PC-3 (cell line): ENCODE measurements around the gene KSR1. TPM values are rescaled to one million over a fixed set of nuclear protein-coding genes. Genes with fewer than 3 reads are reported as not detected.
"Not testable (repeated sequence)": the region's sequence is repeated elsewhere in the genome, so short reads cannot be mapped to it uniquely, and the experiment has no call there.

Experiments
- ATAC-seq: fragments of 200-7000 bp; cut with Tn5 transposase; 2 replicates; pipeline ENCODE4 v1.9.1; 2020; ENCODE audit warnings: mild to moderate bottlenecking, moderate library complexity
- BruUV-seq: library from RNA; stranded (reverse); fragments of 400-500 nt; replicated peaks from 2 replicates; lab custom pipeline; 2021; lab: Mats Ljungman, UMichigan
- CTCF ChIA-PET: fragments of 300-600 bp; sonication (Branson Sonifier 250); formaldehyde crosslinking; loops from one replicate; lab custom pipeline; 2022; ENCODE audit warnings: antibody characterized with exemption; lab: Charles Lee
- POLR2A ChIA-PET: fragments of 300-600 bp; sonication (Branson Sonifier 250); formaldehyde crosslinking; loops from one replicate; lab custom pipeline; 2022; ENCODE audit warnings: antibody characterized with exemption; ENCODE audit not compliant: unreplicated experiment; lab: Charles Lee
- DNase-seq: peaks from one replicate; pipeline ENCODE4 v3.0.0-alpha.2; 2015
- H2AFZ ChIP-seq: fragments of 300-600 bp; sonication (generic); 2 replicates; pipeline ENCODE4 v1.6.0; 2016; ENCODE audit warnings: antibody characterized with exemption, low read length
- H3F3A ChIP-seq: fragments of 300-600 bp; sonication (generic); one replicate; pipeline ENCODE4 v1.6.0; 2017; ENCODE audit warnings: antibody characterized with exemption, low read length, control low read depth, mild to moderate bottlenecking; ENCODE audit not compliant: unreplicated experiment
- H3K27ac ChIP-seq: fragments of 300-600 bp; sonication (generic); 2 replicates; pipeline ENCODE4 v1.5.1; 2016; ENCODE audit warnings: mild to moderate bottlenecking, low read length
- H3K27me3 ChIP-seq: fragments of 300-600 bp; sonication (generic); 2 replicates; pipeline ENCODE4 v1.6.1; 2016; ENCODE audit warnings: low read length, mixed read lengths
- H3K36me3 ChIP-seq: fragments of 300-600 bp; sonication (generic); 2 replicates; pipeline ENCODE4 v1.6.1; 2016; ENCODE audit warnings: low read depth, mixed run types, low read length, mixed read lengths
- H3K4me1 ChIP-seq: fragments of 300-600 bp; sonication (generic); 2 replicates; pipeline ENCODE4 v1.5.1; 2016; ENCODE audit warnings: low read length; ENCODE audit not compliant: insufficient read depth
- H3K4me2 ChIP-seq: fragments of 300-600 bp; sonication (generic); 2 replicates; pipeline ENCODE4 v1.6.0; 2016; ENCODE audit warnings: low read length
- H3K4me3 ChIP-seq: fragments of 300-600 bp; sonication (generic); 2 replicates; pipeline ENCODE4 v1.5.1; 2016; ENCODE audit warnings: mild to moderate bottlenecking, low read length, mixed read lengths
- H3K79me2 ChIP-seq: fragments of 300-600 bp; sonication (generic); 2 replicates; pipeline ENCODE4 v1.6.1; 2017; ENCODE audit warnings: low read length, mixed read lengths
- H3K9ac ChIP-seq: fragments of 300-600 bp; sonication (generic); 2 replicates; pipeline ENCODE4 v1.6.0; 2016; ENCODE audit warnings: mild to moderate bottlenecking, low read length
- H3K9me2 ChIP-seq: fragments of 300-600 bp; sonication (generic); replicated peaks from 2 replicates; pipeline ENCODE4 v1.6.1; 2016; ENCODE audit warnings: mixed run types, low read length, mixed read lengths
- H3K9me3 ChIP-seq: fragments of 300-600 bp; sonication (generic); 2 replicates; pipeline ENCODE4 v1.6.1; 2016; ENCODE audit warnings: low read length, mixed read lengths
- H4K20me1 ChIP-seq: fragments of 300-600 bp; sonication (generic); 2 replicates; pipeline ENCODE4 v1.6.1; 2016; ENCODE audit warnings: low read length, mixed read lengths
- EZH2 ChIP-seq: fragments of 300-600 bp; sonication (generic); IDR thresholded peaks from one replicate; pipeline ENCODE4 v1.6.1; 2017; ENCODE audit warnings: antibody characterized with exemption, mild to moderate bottlenecking, low read length; ENCODE audit not compliant: unreplicated experiment
- EZH2phosphoT487 ChIP-seq: fragments of 300-600 bp; sonication (generic); IDR thresholded peaks from 2 replicates; pipeline ENCODE4 v1.6.1; 2018; ENCODE audit warnings: mild to moderate bottlenecking, antibody characterized with exemption, low read length, borderline replicate concordance
- intact Hi-C: fragments of 100-400 bp; cut with micrococcal nuclease; formaldehyde crosslinking; loops from 2 replicates; pipeline ENCODE4 v1.9.0; 2023
- total RNA-seq: library from RNA; depleted of rRNA; stranded (reverse); fragments of >200 nt; gene quantifications from 2 replicates; pipeline ENCODE4 v1.2.3, GENCODE V29; 2014
- TF ChIP-seq, protein P1 (sequence below): fragments of 300-600 bp; sonication (generic); conservative IDR thresholded peaks from 2 replicates; pipeline ENCODE4 v1.5.1; 2017; ENCODE audit warnings: antibody characterized with exemption, low read depth, mild to moderate bottlenecking, low read length

Gene KSR1
- total RNA-seq, 1 experiment from 2014 or later: 1.0 TPM

DNA sequence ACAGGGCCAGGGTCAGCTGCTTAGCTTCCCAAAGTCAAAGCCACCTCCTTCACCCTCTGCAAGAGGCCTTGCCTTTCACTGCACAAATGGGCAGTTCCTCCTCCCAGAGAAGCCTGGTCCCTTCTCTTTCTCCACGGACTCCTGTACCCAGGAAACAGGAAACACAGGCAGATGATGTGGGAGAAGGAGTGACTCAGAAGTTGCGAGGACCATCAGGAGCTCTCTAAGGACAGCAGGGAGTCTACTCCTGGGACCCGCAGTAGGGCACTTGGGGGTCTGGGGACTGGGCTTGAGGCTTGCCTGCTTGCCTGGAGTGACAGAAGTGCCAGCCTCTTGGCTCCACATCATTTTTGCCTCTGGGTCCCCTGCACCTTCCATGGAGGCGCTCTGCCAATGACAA, 47.4 kb upstream of the KSR1 start:
- Histone ChIP-seq H3K4me1 (no peaks in the 10 kb centered on the region), H3K9me3 (no peaks in the 10 kb centered on the region), H3K4me2 (no peak overlapping the region), H3K9ac (no peak overlapping the region), H3K4me3 (no peak overlapping the region), H3K27me3 (no peaks in the 10 kb centered on the region; the same call in 1 of the 2 replicates), H3K79me2 (no peaks in the 10 kb centered on the region), H3K9me2 (no peaks in the 10 kb centered on the region), H3K27ac (no peak overlapping the region), H3F3A (no peaks in the 10 kb centered on the region), H2AFZ (no peak overlapping the region), H4K20me1 (no peaks in the 10 kb centered on the region), H3K36me3 (no peaks in the 10 kb centered on the region)
- intact Hi-C loops: no loop called here
- DNase-seq (no peak), ATAC-seq (no peak)
- no TSS peak for BruUV-seq
- CTCF ChIA-PET: no interaction called here
- TF ChIP-seq EZH2 (no peak), EZH2phosphoT487 (no peak)
- TF ChIP-seq, protein P1, sequence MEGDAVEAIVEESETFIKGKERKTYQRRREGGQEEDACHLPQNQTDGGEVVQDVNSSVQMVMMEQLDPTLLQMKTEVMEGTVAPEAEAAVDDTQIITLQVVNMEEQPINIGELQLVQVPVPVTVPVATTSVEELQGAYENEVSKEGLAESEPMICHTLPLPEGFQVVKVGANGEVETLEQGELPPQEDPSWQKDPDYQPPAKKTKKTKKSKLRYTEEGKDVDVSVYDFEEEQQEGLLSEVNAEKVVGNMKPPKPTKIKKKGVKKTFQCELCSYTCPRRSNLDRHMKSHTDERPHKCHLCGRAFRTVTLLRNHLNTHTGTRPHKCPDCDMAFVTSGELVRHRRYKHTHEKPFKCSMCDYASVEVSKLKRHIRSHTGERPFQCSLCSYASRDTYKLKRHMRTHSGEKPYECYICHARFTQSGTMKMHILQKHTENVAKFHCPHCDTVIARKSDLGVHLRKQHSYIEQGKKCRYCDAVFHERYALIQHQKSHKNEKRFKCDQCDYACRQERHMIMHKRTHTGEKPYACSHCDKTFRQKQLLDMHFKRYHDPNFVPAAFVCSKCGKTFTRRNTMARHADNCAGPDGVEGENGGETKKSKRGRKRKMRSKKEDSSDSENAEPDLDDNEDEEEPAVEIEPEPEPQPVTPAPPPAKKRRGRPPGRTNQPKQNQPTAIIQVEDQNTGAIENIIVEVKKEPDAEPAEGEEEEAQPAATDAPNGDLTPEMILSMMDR: no peak
- POLR2A ChIA-PET: no interaction called here

DNA sequence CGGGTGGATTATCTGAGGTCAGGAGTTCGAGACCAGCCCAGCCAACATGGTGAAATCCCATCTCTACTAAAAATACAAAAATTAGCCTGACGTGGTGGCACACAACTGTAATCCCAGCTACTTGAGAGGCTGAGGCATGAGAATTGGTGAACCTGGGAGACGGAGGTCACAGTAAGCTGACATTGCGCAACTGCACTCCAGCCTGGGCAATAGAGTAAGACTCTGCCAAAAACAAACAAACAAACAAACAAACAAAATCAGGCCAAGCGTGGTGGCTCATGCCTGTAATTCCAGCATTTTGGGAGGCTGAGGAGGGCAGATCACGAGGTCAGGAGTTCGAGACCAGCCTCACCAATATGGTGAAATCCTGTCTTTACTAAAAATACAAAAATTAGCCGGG, 44.1 kb upstream of the KSR1 start:
- BruUV-seq, ATAC-seq, H3K27me3 ChIP-seq, H3K4me3 ChIP-seq, H3K9me3 ChIP-seq, H3K27ac ChIP-seq, H3K79me2 ChIP-seq, H4K20me1 ChIP-seq, H2AFZ ChIP-seq, POLR2A ChIA-PET, H3K4me2 ChIP-seq, H3K4me1 ChIP-seq, H3K9ac ChIP-seq, H3K36me3 ChIP-seq, DNase-seq, H3F3A ChIP-seq, H3K9me2 ChIP-seq, intact Hi-C loops, CTCF ChIA-PET: not testable (repeated sequence)

DNA sequence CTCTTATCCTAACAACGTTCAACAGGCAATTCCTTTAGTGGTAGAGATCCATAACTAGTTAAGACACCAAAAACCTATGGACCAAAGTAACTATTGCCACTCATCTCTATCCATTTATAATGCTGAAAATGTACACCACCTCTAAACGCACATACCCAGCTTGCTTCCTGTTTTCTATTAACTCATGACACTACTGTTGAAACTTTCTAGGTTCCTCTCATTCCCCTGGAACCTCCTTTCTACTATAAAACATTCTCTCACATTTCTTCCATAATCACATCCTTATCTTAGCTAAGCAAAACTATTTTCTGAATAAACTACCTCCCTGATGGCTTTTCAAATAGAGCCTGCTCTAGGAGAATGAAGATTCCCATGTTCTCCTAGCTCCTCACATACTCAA, 42.9 kb upstream of the KSR1 start:
- intact Hi-C loops: no loop called here
- TF ChIP-seq EZH2phosphoT487 (no peak), EZH2 (no peak)
- TF ChIP-seq, protein P1: no peak
- Histone ChIP-seq H3K9me2 (no peaks in the 10 kb centered on the region), H3K27ac (no peak overlapping the region), H3K4me1 (no peaks in the 10 kb centered on the region), H3K27me3 (no peaks in the 10 kb centered on the region; the same call in 1 of the 2 replicates), H3F3A (no peaks in the 10 kb centered on the region), H3K9ac (no peak overlapping the region), H3K9me3 (no peaks in the 10 kb centered on the region), H3K36me3 (no peaks in the 10 kb centered on the region), H3K4me3 (no peak overlapping the region), H2AFZ (no peak overlapping the region), H3K79me2 (no peaks in the 10 kb centered on the region), H4K20me1 (no peaks in the 10 kb centered on the region), H3K4me2 (no peak overlapping the region)
- ChIA-PET CTCF (no interaction called here), POLR2A (no interaction called here)
- ATAC-seq (no peak), DNase-seq (no peak)
- BruUV-seq: no TSS peak
